DMS153 treated with DMSO at 0.1 percent for 48 hours (cell line): ENCODE data around the gene MYL3.

Experiments
- DNase-seq: peaks from one replicate; lab custom pipeline; 2025; ENCODE audit not compliant: unreplicated experiment; lab: John Stamatoyannopoulos, UW

The MYL3 gene

GRCh38 chr3:46883054-46883829 is 20.0 kb upstream of the MYL3 start:
- no peak for DNase-seq

GRCh38 chr3:46882377-46883053 is 19.3 kb upstream of the MYL3 start:
- no peak for DNase-seq

- no peak for DNase-seq
These were observed 18.5 kb upstream of the MYL3 start for GRCh38 chr3:46881596-46882376.

- DNase-seq, result no peak
These were observed 17.8 kb upstream of the MYL3 start for GRCh38 chr3:46880884-46881595.

- no peak for DNase-seq
These were observed 15.7 kb upstream of the MYL3 start for GRCh38 chr3:46878781-46879436.

GRCh38 chr3:46877406-46878125 is 14.3 kb upstream of the MYL3 start, which contains the start of gene PTH1R:
PTH1R (plus strand) TSS chr3:46877721; CDS start chr3:46883560, 5,839 bp downstream.
- DNase-seq, result no peak

- no peak for DNase-seq
These were observed 13.4 kb upstream of the MYL3 start for GRCh38 chr3:46876313-46877300.

GRCh38 chr3:46875560-46875959 is 12.3 kb upstream of the MYL3 start:
- no peak for DNase-seq

- DNase-seq, result no peak
These were observed 11.2 kb upstream of the MYL3 start for GRCh38 chr3:46874430-46874829.

- DNase-seq, result no peak
These were observed 10.3 kb upstream of the MYL3 start for GRCh38 chr3:46873521-46873920.

GRCh38 chr3:46871222-46871621 is 8.0 kb upstream of the MYL3 start:
- DNase-seq, result no peak

GRCh38 chr3:46870651-46871050 is 7.4 kb upstream of the MYL3 start:
- no peak for DNase-seq

- no peak for DNase-seq
These were observed 6.2 kb upstream of the MYL3 start for GRCh38 chr3:46869440-46869839.

GRCh38 chr3:46868948-46869347 is 5.7 kb upstream of the MYL3 start:
- DNase-seq, result no peak

- DNase-seq, result no peak
These were observed 5.0 kb upstream of the MYL3 start for GRCh38 chr3:46868287-46868686.

- DNase-seq, result no peak
These were observed 4.3 kb upstream of the MYL3 start for GRCh38 chr3:46867550-46867898.

GRCh38 chr3:46866720-46867549 is 3.7 kb upstream of the MYL3 start:
- no peak for DNase-seq

- no peak for DNase-seq
These were observed 2.9 kb upstream of the MYL3 start for GRCh38 chr3:46866032-46866595.
